Keratinocyte (primary cell): ENCODE data around the gene TNFSF15. TPM values are rescaled to one million over a fixed set of nuclear protein-coding genes. Genes with fewer than 3 reads are reported as not detected.

Source experiments
- DNase-seq: peaks from one replicate; pipeline ENCODE4 v3.0.0-alpha.2; 2011; ENCODE audit warnings: low read depth, missing footprints, low spot score
- FAIRE-seq: peaks from 2 replicates; lab custom pipeline; 2011; peaks lifted over from hg19 to GRCh38; lab: Jason Lieb, UNC
- H2AFZ ChIP-seq: 2 replicates; pipeline ENCODE4 v1.6.0; 2012; ENCODE audit warnings: low read length, control low read depth, inconsistent platforms; ENCODE audit not compliant: control insufficient read depth
- H3K27ac ChIP-seq: 2 replicates; pipeline ENCODE4 v1.5.1; 2011; ENCODE audit warnings: low read length; ENCODE audit not compliant: control insufficient read depth, insufficient read depth
- H3K27me3 ChIP-seq: 3 replicates; pipeline ENCODE4 v1.6.0; 2011; ENCODE audit warnings: low read length; ENCODE audit not compliant: control insufficient read depth, insufficient read depth; ENCODE audit errors: extremely low read depth
- H3K36me3 ChIP-seq, 2 experiments: 2 replicates in 1 of 2; 3 replicates in 1 of 2; pipeline ENCODE4 v1.5.1; 2011; ENCODE audit warnings: low read length in 2 of 2, mild to moderate bottlenecking in 1 of 2; ENCODE audit not compliant: control insufficient read depth in 2 of 2, insufficient read depth in 2 of 2; ENCODE audit errors: extremely low read depth in 1 of 2
- H3K4me1 ChIP-seq: 3 replicates; pipeline ENCODE4 v1.5.1; 2011; ENCODE audit warnings: low read length; ENCODE audit not compliant: control insufficient read depth, insufficient read depth; ENCODE audit errors: extremely low read depth
- H3K4me2 ChIP-seq: 3 replicates; pipeline ENCODE4 v1.6.0; 2011; ENCODE audit warnings: low read depth, low read length; ENCODE audit not compliant: control insufficient read depth, insufficient read depth; ENCODE audit errors: extremely low read depth
- H3K4me3 ChIP-seq, 3 experiments: fragments of 200-600 bp in 1 of 3; sonication (generic) in 1 of 3; 2 replicates in 2 of 3; 3 replicates in 1 of 3; pipeline ENCODE4 v1.5.1; 2011 to 2016; ENCODE audit warnings: low read length in 3 of 3, mild to moderate bottlenecking in 3 of 3, control low read depth in 2 of 3, inconsistent platforms in 1 of 3, low read depth in 1 of 3, mixed read lengths in 1 of 3, mixed run types in 1 of 3, moderate library complexity in 1 of 3; ENCODE audit not compliant: control insufficient read depth in 2 of 3, insufficient read depth in 2 of 3; ENCODE audit errors: extremely low read depth in 1 of 3
- H3K79me2 ChIP-seq: 2 replicates; pipeline ENCODE4 v1.6.0; 2012; ENCODE audit warnings: low read length; ENCODE audit not compliant: control insufficient read depth, insufficient read depth
- H3K9ac ChIP-seq: 3 replicates; pipeline ENCODE4 v1.6.0; 2011; ENCODE audit warnings: low read length; ENCODE audit not compliant: control insufficient read depth, insufficient read depth; ENCODE audit errors: extremely low read depth
- H3K9me1 ChIP-seq: 3 replicates; pipeline ENCODE4 v1.6.0; 2011; ENCODE audit warnings: low read length; ENCODE audit not compliant: control insufficient read depth, insufficient read depth; ENCODE audit errors: extremely low read depth
- H3K9me3 ChIP-seq: 2 replicates; pipeline ENCODE4 v1.5.1; 2012; ENCODE audit warnings: low read depth, low read length; ENCODE audit not compliant: control insufficient read depth
- H4K20me1 ChIP-seq: 3 replicates; pipeline ENCODE4 v1.6.0; 2011; ENCODE audit warnings: low read length; ENCODE audit not compliant: control insufficient read depth, insufficient read depth; ENCODE audit errors: extremely low read depth
- CTCF ChIP-seq, 3 experiments: IDR thresholded peaks in 1 of 3; conservative IDR thresholded peaks in 1 of 3; optimal IDR thresholded peaks in 1 of 3; 2 replicates in 2 of 3; 3 replicates in 1 of 3; pipeline versions ENCODE3 to v1.5.1; 2011; ENCODE audit warnings: low read length in 3 of 3, mild to moderate bottlenecking in 3 of 3, moderate library complexity in 2 of 3, control low read depth in 1 of 3, inconsistent platforms in 1 of 3; ENCODE audit not compliant: insufficient read depth in 2 of 3; ENCODE audit errors: extremely low read depth in 1 of 3
- EZH2 ChIP-seq: IDR thresholded peaks from one replicate; pipeline ENCODE4 v1.6.1; 2012; ENCODE audit warnings: inconsistent platforms, mild to moderate bottlenecking, low read length, moderate library complexity
- dilution Hi-C: fragments of 300-500 bp; cut with MboI; formaldehyde crosslinking; loops from one replicate; pipeline ENCODE4 v1.7.0; 2020; ENCODE audit warnings: low sequenced_read_pairs; ENCODE audit not compliant: extremely low pct_ligation_motif_present
- polyA plus RNA-seq, 5 experiments: library from polyadenylated mRNA; depleted of rRNA in 3 of 5; stranded (reverse) in 3 of 5; stranded (forward) in 1 of 5; unstranded in 1 of 5; fragments of >200 nt; gene quantifications; 1 replicate in 1 of 5; 2 replicates in 3 of 5; 3 replicates in 1 of 5; pipeline versions ENCODE4 v1.2.1 to v1.2.3, GENCODE V29; 2011 to 2012; ENCODE audit warnings: missing spikeins in 2 of 5, low read depth in 1 of 5, low replicate concordance in 1 of 5

TNFSF15 gene
- polyA plus RNA-seq, 1 donor (not counting 4 experiments of a cell fraction or from before 2014, with no cell fraction given): 1.1 TPM

- H3K4me3 ChIP-seq: no peak overlapping the region
- H3K4me2 ChIP-seq: no peak overlapping the region
- no peaks in the 10 kb centered on the region for H4K20me1 ChIP-seq
- TF ChIP-seq CTCF (optimal IDR thresholded peaks at IDR 0.05 in 1 of 3, IDR thresholded peaks at IDR 0.05 in 1 of 3, conservative IDR thresholded peaks at IDR 0.05 in 1 of 3; ENCODE audit: extremely low read depth in 1 of 3, insufficient read depth in 2 of 3, low read length in 3 of 3): no peak
- TF ChIP-seq EZH2: no peak
- H3K9ac ChIP-seq: no peak overlapping the region
- dilution Hi-C loops: no loop called here
- H3K4me1 ChIP-seq: no peaks in the 10 kb centered on the region
- H3K27ac ChIP-seq: no peak overlapping the region
- DNase-seq: no peak
- no peaks in the 10 kb centered on the region for H3K9me3 ChIP-seq
- no peak overlapping the region for H2AFZ ChIP-seq
- no peaks in the 10 kb centered on the region for H3K9me1 ChIP-seq
- no peaks in the 10 kb centered on the region for H3K79me2 ChIP-seq
- H3K36me3 ChIP-seq: no peaks in the 10 kb centered on the region
- no peak for FAIRE-seq
- H3K27me3 ChIP-seq: no peaks in the 10 kb centered on the region
These were observed 60.6 kb downstream of the TNFSF15 start for GRCh38 chr9:114745108-114745848.

GRCh38 chr9:114743446-114743845 lies 62.4 kb downstream of the TNFSF15 start:
- dilution Hi-C loops: no loop called here
- FAIRE-seq (no peak), DNase-seq (no peak)
- Histone ChIP-seq H3K9ac (no peak overlapping the region), H3K27ac (no peak overlapping the region), H3K27me3 (no peaks in the 10 kb centered on the region), H3K4me1 (no peaks in the 10 kb centered on the region), H3K4me3 (no peak overlapping the region), H3K4me2 (no peak overlapping the region), H3K9me1 (no peaks in the 10 kb centered on the region), H2AFZ (no peak overlapping the region), H3K36me3 (no peaks in the 10 kb centered on the region), H3K9me3 (no peaks in the 10 kb centered on the region), H3K79me2 (no peaks in the 10 kb centered on the region), H4K20me1 (no peaks in the 10 kb centered on the region)
- TF ChIP-seq EZH2: no peak
- no peak for TF ChIP-seq CTCF (optimal IDR thresholded peaks at IDR 0.05 in 1 of 3, IDR thresholded peaks at IDR 0.05 in 1 of 3, conservative IDR thresholded peaks at IDR 0.05 in 1 of 3; ENCODE audit: extremely low read depth in 1 of 3, insufficient read depth in 2 of 3, low read length in 3 of 3)
